Keratinocyte (primary cell): ENCODE results near the gene ITPK1. TPM values are rescaled to one million over a fixed set of nuclear protein-coding genes. Genes with fewer than 3 reads are reported as not detected.
A peak's percentile ranks its signal among the peaks of the same experiment; 100 is the strongest.

ENCODE experiments used
- DNase-seq: peaks from one replicate; pipeline ENCODE4 v3.0.0-alpha.2; 2011; ENCODE audit warnings: low read depth, missing footprints, low spot score
- FAIRE-seq: peaks from 2 replicates; lab custom pipeline; 2011; peaks lifted over from hg19 to GRCh38; lab: Jason Lieb, UNC
- H2AFZ ChIP-seq: 2 replicates; pipeline ENCODE4 v1.6.0; 2012; ENCODE audit warnings: low read length, control low read depth, inconsistent platforms; ENCODE audit not compliant: control insufficient read depth
- H3K27ac ChIP-seq: 2 replicates; pipeline ENCODE4 v1.5.1; 2011; ENCODE audit warnings: low read length; ENCODE audit not compliant: control insufficient read depth, insufficient read depth
- H3K27me3 ChIP-seq: 3 replicates; pipeline ENCODE4 v1.6.0; 2011; ENCODE audit warnings: low read length; ENCODE audit not compliant: control insufficient read depth, insufficient read depth; ENCODE audit errors: extremely low read depth
- H3K36me3 ChIP-seq, 2 experiments: 2 replicates in 1 of 2; 3 replicates in 1 of 2; pipeline ENCODE4 v1.5.1; 2011; ENCODE audit warnings: low read length in 2 of 2, mild to moderate bottlenecking in 1 of 2; ENCODE audit not compliant: control insufficient read depth in 2 of 2, insufficient read depth in 2 of 2; ENCODE audit errors: extremely low read depth in 1 of 2
- H3K4me1 ChIP-seq: 3 replicates; pipeline ENCODE4 v1.5.1; 2011; ENCODE audit warnings: low read length; ENCODE audit not compliant: control insufficient read depth, insufficient read depth; ENCODE audit errors: extremely low read depth
- H3K4me2 ChIP-seq: 3 replicates; pipeline ENCODE4 v1.6.0; 2011; ENCODE audit warnings: low read depth, low read length; ENCODE audit not compliant: control insufficient read depth, insufficient read depth; ENCODE audit errors: extremely low read depth
- H3K4me3 ChIP-seq, 3 experiments: fragments of 200-600 bp in 1 of 3; sonication (generic) in 1 of 3; 2 replicates in 2 of 3; 3 replicates in 1 of 3; pipeline ENCODE4 v1.5.1; 2011 to 2016; ENCODE audit warnings: low read length in 3 of 3, mild to moderate bottlenecking in 3 of 3, control low read depth in 2 of 3, inconsistent platforms in 1 of 3, low read depth in 1 of 3, mixed read lengths in 1 of 3, mixed run types in 1 of 3, moderate library complexity in 1 of 3; ENCODE audit not compliant: control insufficient read depth in 2 of 3, insufficient read depth in 2 of 3; ENCODE audit errors: extremely low read depth in 1 of 3
- H3K79me2 ChIP-seq: 2 replicates; pipeline ENCODE4 v1.6.0; 2012; ENCODE audit warnings: low read length; ENCODE audit not compliant: control insufficient read depth, insufficient read depth
- H3K9ac ChIP-seq: 3 replicates; pipeline ENCODE4 v1.6.0; 2011; ENCODE audit warnings: low read length; ENCODE audit not compliant: control insufficient read depth, insufficient read depth; ENCODE audit errors: extremely low read depth
- H3K9me1 ChIP-seq: 3 replicates; pipeline ENCODE4 v1.6.0; 2011; ENCODE audit warnings: low read length; ENCODE audit not compliant: control insufficient read depth, insufficient read depth; ENCODE audit errors: extremely low read depth
- H3K9me3 ChIP-seq: 2 replicates; pipeline ENCODE4 v1.5.1; 2012; ENCODE audit warnings: low read depth, low read length; ENCODE audit not compliant: control insufficient read depth
- H4K20me1 ChIP-seq: 3 replicates; pipeline ENCODE4 v1.6.0; 2011; ENCODE audit warnings: low read length; ENCODE audit not compliant: control insufficient read depth, insufficient read depth; ENCODE audit errors: extremely low read depth
- CTCF ChIP-seq, 3 experiments: IDR thresholded peaks in 1 of 3; conservative IDR thresholded peaks in 1 of 3; optimal IDR thresholded peaks in 1 of 3; 2 replicates in 2 of 3; 3 replicates in 1 of 3; pipeline versions ENCODE3 to v1.5.1; 2011; ENCODE audit warnings: low read length in 3 of 3, mild to moderate bottlenecking in 3 of 3, moderate library complexity in 2 of 3, control low read depth in 1 of 3, inconsistent platforms in 1 of 3; ENCODE audit not compliant: insufficient read depth in 2 of 3; ENCODE audit errors: extremely low read depth in 1 of 3
- EZH2 ChIP-seq: IDR thresholded peaks from one replicate; pipeline ENCODE4 v1.6.1; 2012; ENCODE audit warnings: inconsistent platforms, mild to moderate bottlenecking, low read length, moderate library complexity
- dilution Hi-C: fragments of 300-500 bp; cut with MboI; formaldehyde crosslinking; loops from one replicate; pipeline ENCODE4 v1.7.0; 2020; ENCODE audit warnings: low sequenced_read_pairs; ENCODE audit not compliant: extremely low pct_ligation_motif_present
- polyA plus RNA-seq, 5 experiments: library from polyadenylated mRNA; depleted of rRNA in 3 of 5; stranded (reverse) in 3 of 5; stranded (forward) in 1 of 5; unstranded in 1 of 5; fragments of >200 nt; gene quantifications; 1 replicate in 1 of 5; 2 replicates in 3 of 5; 3 replicates in 1 of 5; pipeline versions ENCODE4 v1.2.1 to v1.2.3, GENCODE V29; 2011 to 2012; ENCODE audit warnings: missing spikeins in 2 of 5, low read depth in 1 of 5, low replicate concordance in 1 of 5

ITPK1 gene
- polyA plus RNA-seq, 1 donor (not counting 4 experiments of a cell fraction or from before 2014, with no cell fraction given) = 67.8 TPM

GRCh38 chr14:93114068-93114710, 1.5 kb downstream of the ITPK1 start:
- peak overlapping the region; percentile 99 for H3K4me2 ChIP-seq
- H3K9me3 ChIP-seq = no peaks in the 10 kb centered on the region
- H3K4me1 ChIP-seq = peaks cover 25% of the 10 kb centered on the region
- H3K4me3 ChIP-seq = peak overlapping the region; percentile 72 to 98 (median 95)
- H4K20me1 ChIP-seq = peaks cover 7% of the 10 kb centered on the region
- H3K9me1 ChIP-seq = peaks cover 6% of the 10 kb centered on the region
- H3K27ac ChIP-seq = peak overlapping the region; percentile 52
- H3K36me3 ChIP-seq = peaks cover 0 to 7% of the 10 kb centered on the region in 2 experiments
- dilution Hi-C loops = no loop called here
- peak overlapping the region; percentile 79 for H3K9ac ChIP-seq
- no peak for TF ChIP-seq CTCF (optimal IDR thresholded peaks at IDR 0.05 in 1 of 3, IDR thresholded peaks at IDR 0.05 in 1 of 3, conservative IDR thresholded peaks at IDR 0.05 in 1 of 3; ENCODE audit: extremely low read depth in 1 of 3, insufficient read depth in 2 of 3, low read length in 3 of 3)
- no peak for TF ChIP-seq EZH2
- peak overlapping the region; percentile 23 for H2AFZ ChIP-seq
- H3K27me3 ChIP-seq = no peaks in the 10 kb centered on the region
- DNase-seq (no peak), FAIRE-seq (peak; percentile 57)
- H3K79me2 ChIP-seq = peaks cover 55% of the 10 kb centered on the region

GRCh38 chr14:93113678-93114067, 2.1 kb downstream of the ITPK1 start:
- Histone ChIP-seq H3K4me3 (peak overlapping the region; percentile 72 to 98 (median 95)), H3K9me3 (no peaks in the 10 kb centered on the region), H3K9ac (peak overlapping the region; percentile 79), H3K79me2 (peaks cover 60% of the 10 kb centered on the region), H3K27me3 (no peaks in the 10 kb centered on the region), H3K27ac (no peak overlapping the region), H4K20me1 (peaks cover 7% of the 10 kb centered on the region), H2AFZ (no peak overlapping the region), H3K4me2 (peak overlapping the region; percentile 99), H3K9me1 (peaks cover 6% of the 10 kb centered on the region), H3K36me3 (peaks cover 0 to 7% of the 10 kb centered on the region in 2 experiments), H3K4me1 (peaks cover 25% of the 10 kb centered on the region)
- no peak for DNase-seq
- dilution Hi-C loops = no loop called here
- FAIRE-seq = no peak
- no peak for TF ChIP-seq CTCF (optimal IDR thresholded peaks at IDR 0.05 in 1 of 3, IDR thresholded peaks at IDR 0.05 in 1 of 3, conservative IDR thresholded peaks at IDR 0.05 in 1 of 3; ENCODE audit: extremely low read depth in 1 of 3, insufficient read depth in 2 of 3, low read length in 3 of 3)
- TF ChIP-seq EZH2 = no peak
